ENCODE data around the gene MGAT5. TPM values are rescaled to one million over a fixed set of nuclear protein-coding genes. Genes with fewer than 3 reads are reported as not detected.

The MGAT5 gene
- total RNA-seq, 2 experiments from 2014 or later: 60.8 to 68.0 TPM

DNA sequence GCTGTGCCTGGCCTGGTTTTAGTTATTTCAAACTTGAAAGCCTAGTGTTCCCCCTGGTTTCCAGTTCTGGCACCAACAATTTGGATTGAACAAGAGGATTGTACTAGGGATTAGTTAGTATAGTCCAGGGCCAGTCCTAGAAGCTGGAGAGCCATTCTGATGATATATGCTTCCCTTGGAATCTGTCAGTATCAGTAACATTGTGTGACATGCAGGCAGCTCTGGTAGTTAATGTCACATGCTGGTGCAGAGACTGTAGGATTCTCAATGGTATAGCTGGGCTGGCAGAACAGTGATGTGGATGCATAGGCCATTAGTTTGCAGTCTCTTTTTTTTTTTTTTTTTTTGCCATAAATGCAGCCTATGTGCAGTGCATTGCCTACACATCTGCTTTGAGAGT, 3.6 kb downstream of the MGAT5 start:
- no peak overlapping the region for H2AFZ ChIP-seq (ENCODE audit: low read length)
- H3K4me2 ChIP-seq (ENCODE audit: low read length): peak overlapping the region; percentile 80
- intact Hi-C loops (cut with micrococcal nuclease; ENCODE audit: unreplicated experiment): no loop called here
- peaks cover 16% of the 10 kb centered on the region for H3K36me3 ChIP-seq (ENCODE audit: insufficient read depth, low read length)
- TF ChIP-seq EZH2phosphoT487 (IDR thresholded peaks at IDR 0.05; ENCODE audit: borderline replicate concordance, low read depth, low read length): no peak
- TF ChIP-seq, protein P1, sequence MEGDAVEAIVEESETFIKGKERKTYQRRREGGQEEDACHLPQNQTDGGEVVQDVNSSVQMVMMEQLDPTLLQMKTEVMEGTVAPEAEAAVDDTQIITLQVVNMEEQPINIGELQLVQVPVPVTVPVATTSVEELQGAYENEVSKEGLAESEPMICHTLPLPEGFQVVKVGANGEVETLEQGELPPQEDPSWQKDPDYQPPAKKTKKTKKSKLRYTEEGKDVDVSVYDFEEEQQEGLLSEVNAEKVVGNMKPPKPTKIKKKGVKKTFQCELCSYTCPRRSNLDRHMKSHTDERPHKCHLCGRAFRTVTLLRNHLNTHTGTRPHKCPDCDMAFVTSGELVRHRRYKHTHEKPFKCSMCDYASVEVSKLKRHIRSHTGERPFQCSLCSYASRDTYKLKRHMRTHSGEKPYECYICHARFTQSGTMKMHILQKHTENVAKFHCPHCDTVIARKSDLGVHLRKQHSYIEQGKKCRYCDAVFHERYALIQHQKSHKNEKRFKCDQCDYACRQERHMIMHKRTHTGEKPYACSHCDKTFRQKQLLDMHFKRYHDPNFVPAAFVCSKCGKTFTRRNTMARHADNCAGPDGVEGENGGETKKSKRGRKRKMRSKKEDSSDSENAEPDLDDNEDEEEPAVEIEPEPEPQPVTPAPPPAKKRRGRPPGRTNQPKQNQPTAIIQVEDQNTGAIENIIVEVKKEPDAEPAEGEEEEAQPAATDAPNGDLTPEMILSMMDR (conservative IDR thresholded peaks at IDR 0.05; ENCODE audit: low read length): no peak
- BruUV-seq (replicated peaks): no TSS peak
- POLR2A ChIA-PET: interaction anchor here (1.7 kb wide), 1 partner anchor 154 kb away, joined by 5 read pairs; no protein-coding TSS in a partner anchor
- H3K27ac ChIP-seq (ENCODE audit: low read depth, low read length, poor library complexity, severe bottlenecking): peak overlapping the region; percentile 91
- H3K9me3 ChIP-seq (ENCODE audit: low read length): no peaks in the 10 kb centered on the region
- no peaks in the 10 kb centered on the region for H3K9me2 ChIP-seq (ENCODE audit: insufficient read depth, low read length)
- H3K4me3 ChIP-seq (ENCODE audit: low read depth, low read length, poor library complexity, severe bottlenecking): peak overlapping the region; percentile 0
- H3K4me1 ChIP-seq (ENCODE audit: insufficient read depth, low read length, poor library complexity, severe bottlenecking): peaks cover 100% of the 10 kb centered on the region
- peaks cover 85% of the 10 kb centered on the region for H3K79me2 ChIP-seq (ENCODE audit: insufficient read depth, low read depth, low read length)
- no peaks in the 10 kb centered on the region for H4K20me1 ChIP-seq (ENCODE audit: insufficient read depth, low read length)
- no peak for DNase-seq (ENCODE audit: low spot score)
- CTCF ChIA-PET (ENCODE audit: unreplicated experiment): no interaction called here

DNA sequence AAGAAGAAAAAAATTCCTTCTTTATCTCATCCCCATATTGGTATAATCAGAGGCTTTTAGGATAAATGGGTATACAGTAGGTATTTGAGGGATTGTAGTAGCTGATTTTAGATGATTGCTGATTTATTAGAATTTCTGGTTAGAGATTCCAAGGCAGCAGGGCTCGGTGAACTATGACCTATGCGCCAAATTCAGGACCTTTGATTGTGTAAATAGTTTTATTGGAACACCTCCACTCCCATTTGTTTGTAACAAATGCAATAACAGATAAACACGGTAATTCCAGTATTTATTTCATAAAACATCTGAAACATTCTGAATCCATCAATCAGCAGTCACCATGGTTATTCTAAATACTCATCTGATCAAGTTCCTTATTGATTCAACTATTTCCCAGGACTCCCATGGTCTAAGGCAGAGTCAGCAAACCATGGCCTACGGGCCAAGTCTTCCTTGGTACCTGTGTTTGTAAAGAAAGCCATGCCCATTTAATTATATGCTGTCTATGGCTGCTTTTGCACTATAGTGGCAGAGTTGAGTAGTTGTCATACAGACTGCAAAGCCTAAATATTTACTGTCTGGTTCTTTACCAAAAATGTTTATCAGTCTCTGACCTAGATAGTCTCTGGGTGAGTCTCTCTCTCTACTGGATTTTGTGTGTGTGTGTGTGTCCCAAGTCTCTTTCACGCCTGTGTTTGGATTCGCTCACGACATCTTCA, 4.3 kb downstream of the MGAT5 start:
- Histone ChIP-seq H3K79me2 (ENCODE audit: insufficient read depth, low read depth, low read length) (peaks cover 83% of the 10 kb centered on the region), H4K20me1 (ENCODE audit: insufficient read depth, low read length) (no peaks in the 10 kb centered on the region), H3K4me1 (ENCODE audit: insufficient read depth, low read length, poor library complexity, severe bottlenecking) (peaks cover 100% of the 10 kb centered on the region), H3K4me2 (ENCODE audit: low read length) (peak overlapping the region; percentile 80), H3K9me3 (ENCODE audit: low read length) (no peaks in the 10 kb centered on the region), H3K36me3 (ENCODE audit: insufficient read depth, low read length) (peaks cover 16% of the 10 kb centered on the region), H2AFZ (ENCODE audit: low read length) (no peak overlapping the region), H3K4me3 (ENCODE audit: low read depth, low read length, poor library complexity, severe bottlenecking) (peak overlapping the region; percentile 6), H3K27ac (ENCODE audit: low read depth, low read length, poor library complexity, severe bottlenecking) (peak overlapping the region; percentile 91), H3K9me2 (ENCODE audit: insufficient read depth, low read length) (no peaks in the 10 kb centered on the region)
- POLR2A ChIA-PET: interaction anchor here (0.6 kb wide), 1 partner anchor 508 kb away, joined by 3 read pairs; no protein-coding TSS in a partner anchor
- CTCF ChIA-PET (ENCODE audit: unreplicated experiment): no interaction called here
- DNase-seq (ENCODE audit: low spot score): no peak
- no peak for TF ChIP-seq EZH2phosphoT487 (IDR thresholded peaks at IDR 0.05; ENCODE audit: borderline replicate concordance, low read depth, low read length)
- TF ChIP-seq, protein P1 (conservative IDR thresholded peaks at IDR 0.05; ENCODE audit: low read length): no peak
- intact Hi-C loops (cut with micrococcal nuclease; ENCODE audit: unreplicated experiment): no loop called here
- BruUV-seq (replicated peaks): no TSS peak
